OCI-M2 (cell line): ENCODE results near the gene IGFBP4.

Source experiments
- DNase-seq: peaks from one replicate; lab custom pipeline; 2025; ENCODE audit not compliant: unreplicated experiment; lab: John Stamatoyannopoulos, UW

The IGFBP4 gene

DNA sequence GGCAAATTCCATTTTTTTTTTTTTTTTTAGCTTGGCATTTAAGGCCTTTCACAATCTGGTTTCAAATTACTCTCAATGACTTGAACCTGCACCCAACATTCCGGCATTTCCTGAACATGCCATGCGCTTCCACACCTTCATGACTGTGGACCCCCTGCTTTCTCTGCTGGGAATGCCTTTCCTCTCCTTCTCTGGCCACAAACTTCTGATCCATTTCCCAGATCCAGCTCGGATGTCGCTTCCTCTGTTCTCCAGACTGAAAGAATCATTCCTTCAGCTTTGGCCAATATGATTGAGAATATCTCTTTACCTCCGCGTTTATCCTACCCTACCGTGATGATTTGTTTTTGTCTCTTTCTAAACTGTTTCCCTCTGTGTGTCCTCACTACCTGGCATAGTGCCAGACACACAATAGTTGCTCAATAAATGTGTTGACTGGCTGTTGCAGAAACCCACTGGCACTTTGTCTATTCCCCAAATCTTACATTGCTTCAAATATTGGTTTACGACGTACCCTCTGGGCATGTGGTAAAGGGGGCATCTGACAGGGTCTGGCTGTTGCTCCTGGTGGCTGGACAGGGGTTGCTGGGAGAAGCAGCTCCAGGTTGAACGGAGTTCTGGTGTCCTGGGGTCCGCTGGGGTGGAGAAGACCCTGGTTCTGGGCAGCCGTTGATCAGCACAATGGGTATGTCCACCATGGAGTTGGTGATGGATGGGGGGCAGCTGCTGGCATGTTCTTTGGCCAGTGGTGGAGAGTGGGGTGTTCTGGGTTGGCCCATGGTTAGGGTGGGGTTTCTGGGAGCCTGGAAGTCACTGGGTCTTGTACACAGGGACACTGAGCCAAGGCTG, 43.5 kb downstream of the IGFBP4 start:
- no peak for DNase-seq

GRCh38 chr17:40487371-40488020, 44.2 kb downstream of the IGFBP4 start:
- no peak for DNase-seq

DNA sequence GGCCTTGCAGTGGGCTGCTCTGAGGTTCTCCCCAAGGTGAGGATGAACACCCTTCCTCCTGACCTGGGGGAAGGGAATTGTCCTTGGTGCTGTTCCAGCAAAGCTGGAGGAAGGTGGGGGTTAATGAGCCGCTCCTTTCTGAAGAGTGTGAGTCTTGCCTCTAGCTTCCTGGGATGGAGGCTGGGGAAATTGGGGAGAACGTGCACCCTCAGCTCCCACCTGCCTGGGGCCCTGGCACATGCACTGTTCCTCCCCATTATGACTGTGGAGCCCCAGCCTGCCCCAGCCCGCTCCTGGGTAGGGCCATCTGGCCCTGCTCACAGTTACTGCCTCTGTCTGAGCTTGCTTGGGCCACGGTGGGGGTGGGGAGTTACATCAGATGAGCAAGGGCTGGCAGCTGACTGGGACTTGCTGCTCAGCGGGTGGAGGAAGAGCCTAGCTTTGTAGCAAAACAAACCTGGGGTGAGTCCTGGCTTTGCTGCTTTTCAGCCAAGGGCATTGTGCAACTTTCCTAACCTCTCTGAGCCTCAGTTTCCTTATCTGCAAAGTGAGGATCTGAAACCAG, 47.1 kb downstream of the IGFBP4 start:
- no peak for DNase-seq

- no peak for DNase-seq
These were observed 47.7 kb downstream of the IGFBP4 start for GRCh38 chr17:40490982-40491381.

GRCh38 chr17:40491486-40491885, 48.2 kb downstream of the IGFBP4 start:
- DNase-seq: no peak

DNA sequence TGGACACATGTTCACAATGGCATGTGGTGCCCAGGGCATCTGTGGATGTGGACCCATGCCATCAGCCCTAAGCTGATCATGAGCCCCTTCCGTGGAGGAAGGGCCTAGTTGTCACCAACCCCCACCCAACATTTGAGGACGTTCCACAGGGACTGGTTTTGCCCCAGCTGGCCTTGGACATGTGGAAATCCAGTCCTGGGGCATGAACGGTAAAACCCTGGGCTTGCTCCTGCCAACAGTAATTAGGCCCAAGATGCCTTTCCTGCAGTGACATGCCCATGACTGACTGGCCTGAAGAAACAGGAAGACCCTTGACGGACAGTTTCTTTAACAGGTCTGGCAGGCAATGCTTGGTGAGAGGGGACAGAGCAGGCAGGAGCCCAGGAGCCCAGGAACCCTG, 50.4 kb downstream of the IGFBP4 start:
- no peak for DNase-seq

DNA sequence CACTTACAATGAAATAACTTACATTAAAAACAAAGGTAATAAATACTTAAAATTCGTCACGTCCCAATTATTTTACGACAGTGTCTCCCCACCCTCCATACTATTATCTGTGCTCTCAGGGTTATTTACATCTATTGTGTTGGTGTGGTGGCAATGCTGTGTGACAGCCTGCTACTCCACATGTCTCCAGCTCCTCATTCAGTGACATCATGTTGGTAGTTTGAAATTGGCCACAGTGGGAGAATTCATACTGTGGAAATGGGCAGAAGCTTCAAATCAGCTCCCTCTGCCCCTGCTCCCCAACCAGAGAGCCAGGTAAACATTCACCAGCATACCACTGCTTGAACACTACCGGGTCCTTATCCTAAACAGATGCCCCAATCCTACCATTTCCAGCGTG, 51.9 kb downstream of the IGFBP4 start:
- no peak for DNase-seq

DNA sequence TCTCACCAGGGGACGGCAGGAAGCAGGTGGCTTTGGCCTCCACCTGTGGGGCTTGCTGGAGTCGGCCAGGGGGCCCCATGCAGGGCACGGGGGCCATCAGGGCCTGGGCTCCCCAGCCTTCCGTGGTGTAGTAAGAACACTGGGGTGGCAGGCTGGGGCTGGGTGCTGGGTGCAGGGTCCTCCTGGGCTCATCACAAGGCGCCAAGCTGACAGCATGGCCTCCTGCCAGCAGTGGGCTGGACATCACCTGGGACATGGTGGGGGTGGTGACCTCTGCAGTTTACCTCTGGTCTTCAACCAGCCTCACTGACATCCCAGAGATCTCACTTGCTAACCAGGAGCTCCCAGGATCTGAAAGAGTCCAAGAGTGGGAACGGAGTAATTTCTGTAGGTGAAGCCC, 52.9 kb downstream of the IGFBP4 start:
- DNase-seq: no peak

- no peak for DNase-seq
These were observed 53.6 kb downstream of the IGFBP4 start for GRCh38 chr17:40496634-40497420.

- DNase-seq: no peak
These were observed 54.4 kb downstream of the IGFBP4 start for GRCh38 chr17:40497695-40498094.

- DNase-seq: no peak
These were observed 55.2 kb downstream of the IGFBP4 start for GRCh38 chr17:40498281-40499084.

GRCh38 chr17:40499551-40500189, 56.4 kb downstream of the IGFBP4 start:
- DNase-seq: no peak

DNA sequence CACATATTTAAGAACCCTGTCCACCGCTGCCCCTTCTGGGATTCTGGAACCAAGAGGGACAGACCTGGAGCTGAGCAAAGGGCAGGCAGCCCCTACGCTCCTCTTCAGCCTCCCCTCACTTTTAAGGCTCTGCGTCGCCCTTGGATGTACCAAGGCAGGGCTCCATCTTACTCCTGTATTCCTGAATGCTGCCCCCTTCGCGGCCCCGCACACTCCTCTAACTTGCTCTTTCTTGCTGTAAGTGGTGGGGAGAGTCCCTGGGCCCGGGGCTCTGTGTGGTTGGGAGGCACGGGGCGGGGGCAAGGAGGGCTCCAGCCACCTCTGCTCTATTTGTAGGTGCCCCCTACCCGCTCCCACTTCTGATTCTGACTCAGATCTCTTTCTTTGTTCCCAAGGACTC, 56.9 kb downstream of the IGFBP4 start:
- DNase-seq: no peak

GRCh38 chr17:40500709-40501108, 57.5 kb downstream of the IGFBP4 start:
- DNase-seq: no peak

GRCh38 chr17:40501499-40501911, 58.3 kb downstream of the IGFBP4 start, which contains the start of gene TNS4:
TNS4 (minus strand) TSS chr17:40501623; CDS start chr17:40496425, 5,198 bp downstream.
- no peak for DNase-seq

GRCh38 chr17:40502716-40503115, 59.5 kb downstream of the IGFBP4 start:
- DNase-seq: no peak

GRCh38 chr17:40503154-40503553, 59.9 kb downstream of the IGFBP4 start:
- no peak for DNase-seq

GRCh38 chr17:40506786-40507185, 63.5 kb downstream of the IGFBP4 start:
- no peak for DNase-seq
